Activated CD4-positive, alpha-beta memory T cell treated with anti-CD3 and anti-CD28 coated beads for 36 hours (primary cell): Measurements from ENCODE around the gene RERG. TPM values are rescaled to one million over a fixed set of nuclear protein-coding genes. Genes with fewer than 3 reads are reported as not detected.

Experiments used
- CTCF ChIA-PET: fragments of 350-600 bp; sonication (Branson Sonifier 250); formaldehyde crosslinking; loops from one replicate; lab custom pipeline; 2021; ENCODE audit warnings: antibody characterized with exemption, inconsistent platforms; lab: Charles Lee
- POLR2A ChIA-PET: fragments of 350-600 bp; sonication (Branson Sonifier 250); formaldehyde crosslinking; loops from one replicate; lab custom pipeline; 2021; ENCODE audit warnings: antibody characterized with exemption; lab: Charles Lee
- DNase-seq: peaks from one replicate; pipeline ENCODE4 v3.0.0-alpha.2; 2020
- H3K27ac Mint-ChIP-seq: one replicate; pipeline ENCODE4 v1.8.0; 2021; ENCODE audit warnings: mixed read lengths
- H3K27me3 Mint-ChIP-seq: one replicate; pipeline ENCODE4 v1.8.0; 2021; ENCODE audit warnings: mixed read lengths
- H3K36me3 Mint-ChIP-seq: one replicate; pipeline ENCODE4 v1.8.0; 2021; ENCODE audit warnings: mixed read lengths
- H3K4me1 Mint-ChIP-seq: one replicate; pipeline ENCODE4 v1.8.0; 2021; ENCODE audit warnings: low read depth, mixed read lengths
- H3K4me3 Mint-ChIP-seq: one replicate; pipeline ENCODE4 v1.8.0; 2021; ENCODE audit warnings: mild to moderate bottlenecking, mixed read lengths
- H3K9me3 Mint-ChIP-seq: one replicate; pipeline ENCODE4 v1.8.0; 2021; ENCODE audit warnings: mixed read lengths
- intact Hi-C: fragments of 100-400 bp; cut with micrococcal nuclease; formaldehyde crosslinking; loops from one replicate; pipeline ENCODE4 v1.15.1; 2023
- total RNA-seq, 2 experiments: library from RNA; stranded (reverse); gene quantifications; one replicate each; pipeline ENCODE4 v1.2.3, GENCODE V29; 2021

Gene RERG
- total RNA-seq, 2 experiments from 2014 or later = not detected

- Mint-ChIP-seq H3K27me3 (peaks cover 6% of the 10 kb centered on the region), H3K4me3 (no peak overlapping the region), H3K27ac (no peak overlapping the region), H3K9me3 (no peaks in the 10 kb centered on the region), H3K36me3 (no peaks in the 10 kb centered on the region), H3K4me1 (no peaks in the 10 kb centered on the region)
- POLR2A ChIA-PET = no interaction called here
- no peak for DNase-seq
- intact Hi-C loops = no loop called here
- CTCF ChIA-PET = no interaction called here
Measured at GRCh38 chr12:15216036-15216889, 5.0 kb downstream of the RERG start.

DNA sequence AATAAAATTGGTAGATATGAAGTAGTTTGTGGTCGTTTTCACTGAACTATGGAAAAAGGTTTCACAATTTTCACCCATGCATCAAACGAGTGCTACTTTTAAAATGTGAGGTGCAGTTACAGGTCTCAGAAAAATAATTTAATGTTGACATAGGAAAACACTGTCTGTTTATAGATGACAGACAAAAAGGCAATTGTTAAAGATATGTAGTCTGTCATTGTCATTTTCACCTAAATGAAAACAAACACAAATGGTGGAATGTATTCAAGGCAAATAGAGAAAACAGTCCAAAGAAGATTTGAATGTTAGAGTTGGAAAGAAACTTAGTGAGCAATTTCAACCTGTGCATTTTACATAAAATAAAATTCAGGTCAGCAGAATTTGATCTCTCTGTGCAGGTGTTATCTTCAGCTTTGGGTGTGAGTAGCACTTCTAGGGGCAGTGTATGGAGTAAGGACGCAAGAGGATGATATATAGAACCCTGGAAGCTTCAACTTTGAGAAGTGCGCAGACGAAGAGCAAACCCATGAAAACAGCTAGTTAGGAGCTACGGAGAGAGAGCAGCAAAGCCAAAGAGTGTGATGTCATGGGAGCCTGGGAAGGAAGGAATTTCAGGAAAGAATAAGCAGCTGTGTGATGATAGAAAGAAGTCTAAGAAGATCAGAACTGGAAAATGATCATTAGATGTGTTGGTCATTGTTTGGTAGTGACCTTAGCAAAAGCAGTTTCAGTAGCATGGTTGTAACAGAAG lies 6.2 kb downstream of the RERG start:
- H3K4me3 Mint-ChIP-seq = no peak overlapping the region
- H3K27me3 Mint-ChIP-seq = no peaks in the 10 kb centered on the region
- POLR2A ChIA-PET = no interaction called here
- DNase-seq = no peak
- H3K9me3 Mint-ChIP-seq = no peaks in the 10 kb centered on the region
- no peak overlapping the region for H3K27ac Mint-ChIP-seq
- CTCF ChIA-PET = no interaction called here
- no peaks in the 10 kb centered on the region for H3K4me1 Mint-ChIP-seq
- intact Hi-C loops = no loop called here
- H3K36me3 Mint-ChIP-seq = no peaks in the 10 kb centered on the region

- intact Hi-C loops = no loop called here
- H3K4me3 Mint-ChIP-seq = no peak overlapping the region
- no peaks in the 10 kb centered on the region for H3K36me3 Mint-ChIP-seq
- ChIA-PET CTCF (interaction anchor here (1.2 to 1.7 kb wide), 2 partner anchors 9 to 63 kb away, joined by 3 to 16 read pairs; partner anchors contain the start of gene RERG), POLR2A (no interaction called here)
- H3K9me3 Mint-ChIP-seq = no peaks in the 10 kb centered on the region
- H3K27ac Mint-ChIP-seq = no peak overlapping the region
- H3K4me1 Mint-ChIP-seq = no peaks in the 10 kb centered on the region
- H3K27me3 Mint-ChIP-seq = peaks cover 3% of the 10 kb centered on the region
- DNase-seq = no peak
Measured at GRCh38 chr12:15212930-15213329, 8.3 kb downstream of the RERG start.

- Mint-ChIP-seq H3K36me3 (no peaks in the 10 kb centered on the region), H3K4me1 (no peaks in the 10 kb centered on the region), H3K27me3 (peaks cover 7% of the 10 kb centered on the region), H3K27ac (no peak overlapping the region), H3K4me3 (no peak overlapping the region), H3K9me3 (no peaks in the 10 kb centered on the region)
- ChIA-PET POLR2A (no interaction called here), CTCF (interaction anchor here (2.1 kb wide), 1 partner anchor 12 kb away, joined by 10 read pairs; the partner anchor contains the start of gene RERG)
- intact Hi-C loops = no loop called here
- no peak for DNase-seq
Measured at GRCh38 chr12:15209782-15210181, 11.4 kb downstream of the RERG start.

DNA sequence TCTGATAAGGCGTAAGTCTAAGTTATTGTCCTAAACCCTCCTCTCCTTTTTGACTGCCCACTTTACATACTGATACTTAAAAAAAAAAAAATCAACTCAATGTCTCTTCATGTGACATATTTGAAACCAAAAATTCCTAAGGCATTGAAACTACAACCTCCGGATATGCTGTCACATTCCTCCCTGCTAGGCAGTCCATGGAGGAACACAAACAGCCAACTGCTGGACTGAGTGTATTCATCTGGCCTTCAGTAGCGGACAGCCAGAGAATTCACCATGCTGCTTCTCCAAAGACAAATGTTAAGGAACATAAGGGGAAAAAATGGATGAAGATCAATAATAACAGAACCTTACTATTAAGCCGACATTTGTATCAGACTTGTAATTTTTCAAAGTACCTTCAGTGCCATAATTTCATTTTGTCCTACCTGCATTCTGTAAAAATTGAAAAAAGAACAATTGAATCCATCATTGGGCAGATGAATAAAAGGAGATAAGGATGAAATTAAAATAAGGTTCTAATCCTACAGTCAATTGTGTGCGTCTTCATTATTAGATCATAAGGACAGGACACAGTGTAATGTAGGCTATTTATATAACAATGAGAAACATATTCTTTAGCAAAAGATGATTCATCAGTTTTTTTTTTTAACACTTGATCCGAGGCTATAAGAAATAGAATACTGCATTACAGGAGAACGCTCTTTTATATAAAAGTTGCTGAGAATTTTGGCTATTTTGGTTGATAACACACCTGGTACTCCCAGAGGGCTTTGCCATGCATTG lies 12.2 kb downstream of the RERG start:
- ChIA-PET POLR2A (no interaction called here), CTCF (interaction anchor here (2.1 to 6.7 kb wide), 2 partner anchors 12 kb away, joined by 10 to 47 read pairs; partner anchors contain the start of gene RERG)
- Mint-ChIP-seq H3K36me3 (no peaks in the 10 kb centered on the region), H3K27me3 (peaks cover 7% of the 10 kb centered on the region), H3K9me3 (no peaks in the 10 kb centered on the region), H3K27ac (no peak overlapping the region), H3K4me1 (no peaks in the 10 kb centered on the region), H3K4me3 (no peak overlapping the region)
- intact Hi-C loops = no loop called here
- DNase-seq = no peak

GRCh38 chr12:15208140-15208539 lies 13.1 kb downstream of the RERG start:
- no peaks in the 10 kb centered on the region for H3K4me1 Mint-ChIP-seq
- intact Hi-C loops = no loop called here
- POLR2A ChIA-PET = no interaction called here
- no peak overlapping the region for H3K27ac Mint-ChIP-seq
- CTCF ChIA-PET = interaction anchor here (6.7 kb wide), 1 partner anchor 13 kb away, joined by 47 read pairs; the partner anchor contains the start of gene RERG
- H3K4me3 Mint-ChIP-seq = no peak overlapping the region
- H3K27me3 Mint-ChIP-seq = peaks cover 7% of the 10 kb centered on the region
- no peaks in the 10 kb centered on the region for H3K36me3 Mint-ChIP-seq
- DNase-seq = no peak
- H3K9me3 Mint-ChIP-seq = no peaks in the 10 kb centered on the region

GRCh38 chr12:15206831-15207389 lies 14.3 kb downstream of the RERG start:
- ChIA-PET CTCF (interaction anchor here (0.6 to 6.7 kb wide), 2 partner anchors 14 to 103 kb away, joined by 3 to 47 read pairs; partner anchors contain the start of gene RERG), POLR2A (no interaction called here)
- Mint-ChIP-seq H3K36me3 (no peaks in the 10 kb centered on the region), H3K4me1 (no peaks in the 10 kb centered on the region), H3K9me3 (no peaks in the 10 kb centered on the region), H3K27ac (no peak overlapping the region), H3K27me3 (peaks cover 7% of the 10 kb centered on the region), H3K4me3 (no peak overlapping the region)
- DNase-seq = no peak
- intact Hi-C loops = no loop called here

DNA sequence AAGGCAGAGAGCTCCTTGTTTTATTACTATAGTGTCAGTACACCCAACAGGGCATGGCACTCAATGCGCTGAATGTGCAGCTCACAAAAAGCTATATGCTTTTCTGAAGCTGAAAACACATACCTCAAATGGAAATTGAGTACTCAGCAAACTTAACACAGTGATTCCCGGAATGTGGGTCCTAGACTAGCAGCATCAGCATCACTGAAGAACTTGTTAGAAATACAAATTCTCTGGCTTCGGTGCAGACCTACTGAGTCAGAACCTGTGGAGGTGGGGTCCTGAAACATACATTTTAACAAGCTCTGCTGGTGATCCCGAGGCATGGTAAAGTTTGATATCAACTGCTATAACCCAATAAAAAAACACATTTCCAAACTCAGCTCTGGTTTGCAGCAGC lies 14.9 kb downstream of the RERG start:
- intact Hi-C loops = no loop called here
- Mint-ChIP-seq H3K4me3 (no peak overlapping the region), H3K36me3 (no peaks in the 10 kb centered on the region), H3K4me1 (no peaks in the 10 kb centered on the region), H3K27me3 (peaks cover 7% of the 10 kb centered on the region), H3K27ac (no peak overlapping the region), H3K9me3 (no peaks in the 10 kb centered on the region)
- ChIA-PET POLR2A (no interaction called here), CTCF (interaction anchor here (6.7 kb wide), 1 partner anchor 15 kb away, joined by 47 read pairs; the partner anchor contains the start of gene RERG)
- no peak for DNase-seq

DNA sequence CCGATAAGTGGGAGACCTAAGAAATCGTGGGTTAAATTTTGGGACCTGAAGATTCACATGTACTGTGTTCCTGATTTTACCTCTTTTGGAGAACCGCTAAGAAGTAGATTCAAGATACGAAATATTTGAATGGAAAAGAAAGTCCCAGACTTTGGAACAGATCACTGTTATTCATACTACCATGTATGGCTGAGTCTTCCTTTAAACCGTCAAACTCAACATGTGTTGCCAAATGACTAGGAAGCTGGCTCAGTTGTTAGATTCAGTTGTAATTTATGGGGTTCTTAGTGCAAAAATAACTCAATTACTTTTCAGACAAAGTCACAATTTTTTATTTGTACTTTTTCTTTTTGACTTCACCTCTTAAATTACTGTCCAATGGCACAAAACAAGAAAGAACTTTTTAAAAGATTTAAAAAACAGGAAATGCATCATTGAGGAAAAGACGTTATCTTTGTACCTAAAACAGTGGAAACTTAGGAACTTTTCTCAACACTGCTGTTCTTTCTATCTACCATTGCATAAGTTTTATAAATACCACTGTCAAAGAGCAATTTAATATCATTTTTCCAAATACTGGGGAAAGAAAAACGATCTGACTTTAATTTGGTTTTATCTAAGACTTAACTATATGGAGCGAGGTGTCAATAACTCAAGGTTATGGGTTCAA lies 15.7 kb downstream of the RERG start:
- intact Hi-C loops = no loop called here
- no peaks in the 10 kb centered on the region for H3K4me1 Mint-ChIP-seq
- H3K27ac Mint-ChIP-seq = no peak overlapping the region
- no peaks in the 10 kb centered on the region for H3K9me3 Mint-ChIP-seq
- H3K4me3 Mint-ChIP-seq = no peak overlapping the region
- no peaks in the 10 kb centered on the region for H3K36me3 Mint-ChIP-seq
- ChIA-PET POLR2A (no interaction called here), CTCF (interaction anchor here (6.7 kb wide), 1 partner anchor 16 kb away, joined by 47 read pairs; the partner anchor contains the start of gene RERG)
- peaks cover 7% of the 10 kb centered on the region for H3K27me3 Mint-ChIP-seq
- no peak for DNase-seq

GRCh38 chr12:15201456-15201855 lies 19.8 kb downstream of the RERG start:
- Mint-ChIP-seq H3K4me3 (no peak overlapping the region), H3K27me3 (no peaks in the 10 kb centered on the region), H3K36me3 (no peaks in the 10 kb centered on the region), H3K4me1 (no peaks in the 10 kb centered on the region), H3K9me3 (no peaks in the 10 kb centered on the region), H3K27ac (no peak overlapping the region)
- CTCF ChIA-PET = interaction anchor here (1.1 kb wide), 1 partner anchor 19 kb away, joined by 5 read pairs; the partner anchor contains the start of gene RERG
- no peak for DNase-seq
- POLR2A ChIA-PET = no interaction called here
- intact Hi-C loops = no loop called here

DNA sequence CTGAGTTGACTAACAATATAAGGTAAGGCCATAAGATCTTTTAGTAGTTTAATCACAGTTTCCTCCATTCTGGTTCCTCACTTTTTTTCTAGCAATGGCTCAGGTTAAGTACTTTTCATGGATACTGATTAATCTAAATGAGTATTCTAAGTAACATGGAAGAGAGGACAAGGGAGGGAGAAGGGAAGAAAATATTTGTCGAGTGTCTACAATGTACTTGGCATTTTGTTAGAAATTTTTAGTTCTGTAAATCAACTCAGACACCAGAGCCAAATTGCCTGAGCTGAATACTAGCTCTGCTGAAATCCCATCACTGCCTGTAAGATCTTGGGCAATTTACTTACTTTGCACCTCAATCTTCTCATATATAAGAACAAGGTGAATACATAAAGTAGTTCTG lies 20.2 kb downstream of the RERG start:
- Mint-ChIP-seq H3K4me1 (no peaks in the 10 kb centered on the region), H3K36me3 (no peaks in the 10 kb centered on the region)
- CTCF ChIA-PET = interaction anchor here (1.1 kb wide), 1 partner anchor 20 kb away, joined by 5 read pairs; the partner anchor contains the start of gene RERG

More for the DNA sequence above, 20.2 kb downstream of the RERG start:
- POLR2A ChIA-PET = no interaction called here
- intact Hi-C loops = no loop called here
- Mint-ChIP-seq H3K4me3 (no peak overlapping the region), H3K27me3 (no peaks in the 10 kb centered on the region), H3K27ac (no peak overlapping the region), H3K9me3 (no peaks in the 10 kb centered on the region)
- DNase-seq = no peak
